ENCODE measurements around the gene GTF2F1. TPM values are rescaled to one million over a fixed set of nuclear protein-coding genes. Genes with fewer than 3 reads are reported as not detected.

Gene GTF2F1
- total RNA-seq, 4 donors from 2014 or later = 29.5 to 50.9 (median 45.1) TPM

- H3K4me3 ChIP-seq = no peak overlapping the region
- peak overlapping the region in 3 of 4 donors; percentile 46 to 84 (median 57) for H3K27ac ChIP-seq
- no peaks in the 10 kb centered on the region for H3K9me3 ChIP-seq
- WGBS, 2 donors = 27 to 35% methylated on average over 10 of the region's 10 CpGs
- no peak for DNase-seq (ENCODE audit: low spot score in 2 of 2)
- H3K27me3 ChIP-seq = no peaks in the 10 kb centered on the region
- TF ChIP-seq POLR2A (IDR thresholded peaks at IDR 0.05) (no peak), EP300 (IDR thresholded peaks at IDR 0.05) (no peak), CTCF (IDR thresholded peaks at IDR 0.05) (no peak)
- peaks cover 7 to 46% (median 37%) of the 10 kb centered on the region in 3 donors for H3K36me3 ChIP-seq
- H3K4me1 ChIP-seq = peaks cover 0 to 34% (median 11%) of the 10 kb centered on the region in 4 donors
Measured at GRCh38 chr19:6413291-6413690, 20.3 kb upstream of the GTF2F1 start.

- peaks cover 7 to 39% (median 30%) of the 10 kb centered on the region in 3 donors for H3K36me3 ChIP-seq
- no peak for DNase-seq (ENCODE audit: low spot score in 2 of 2)
- 39 to 40% methylated on average over 14 to 15 of the region's 15 CpGs for WGBS, 2 donors
- TF ChIP-seq CTCF (IDR thresholded peaks at IDR 0.05) (peak; percentile 32 to 51 (median 35)), EP300 (IDR thresholded peaks at IDR 0.05) (no peak)
- peak overlapping the region in 3 of 4 donors; percentile 46 to 84 (median 57) for H3K27ac ChIP-seq
- H3K4me3 ChIP-seq = no peak overlapping the region
- peaks cover 0 to 27% (median 11%) of the 10 kb centered on the region in 4 donors for H3K4me1 ChIP-seq
- no peaks in the 10 kb centered on the region for H3K9me3 ChIP-seq
- H3K27me3 ChIP-seq = no peaks in the 10 kb centered on the region
Measured at GRCh38 chr19:6412447-6413091, 19.6 kb upstream of the GTF2F1 start.

GRCh38 chr19:6412061-6412446, 19.1 kb upstream of the GTF2F1 start:
- Histone ChIP-seq H3K9me3 (no peaks in the 10 kb centered on the region), H3K27ac (peak overlapping the region in 1 of 4 donors; percentile 57), H3K36me3 (peaks cover 7 to 34% (median 25%) of the 10 kb centered on the region in 3 donors), H3K27me3 (no peaks in the 10 kb centered on the region), H3K4me1 (peaks cover 0 to 26% (median 11%) of the 10 kb centered on the region in 4 donors), H3K4me3 (no peak overlapping the region)
- TF ChIP-seq CTCF (IDR thresholded peaks at IDR 0.05) = no peak
- TF ChIP-seq POLR2A (IDR thresholded peaks at IDR 0.05) = no peak
- no peak for TF ChIP-seq EP300 (IDR thresholded peaks at IDR 0.05)
- WGBS, 2 donors = 65 to 71% methylated on average over 12 of the region's 12 CpGs
- DNase-seq (ENCODE audit: low spot score in 2 of 2) = no peak

- Histone ChIP-seq H3K4me3 (no peak overlapping the region), H3K4me1 (peaks cover 0 to 18% (median 11%) of the 10 kb centered on the region in 4 donors), H3K9me3 (no peaks in the 10 kb centered on the region), H3K36me3 (peaks cover 0 to 6% (median 0%) of the 10 kb centered on the region in 3 donors), H3K27ac (no peak overlapping the region), H3K27me3 (no peaks in the 10 kb centered on the region)
- TF ChIP-seq POLR2A (IDR thresholded peaks at IDR 0.05) = no peak
- TF ChIP-seq EP300 (IDR thresholded peaks at IDR 0.05) = no peak
- TF ChIP-seq CTCF (IDR thresholded peaks at IDR 0.05) = no peak
- no peak for DNase-seq (ENCODE audit: low spot score in 2 of 2)
- WGBS, 2 donors = 88 to 97% methylated on average over 6 of the region's 6 CpGs
Measured at GRCh38 chr19:6409346-6409745, 16.4 kb upstream of the GTF2F1 start.

GRCh38 chr19:6406401-6406800, 13.4 kb upstream of the GTF2F1 start:
- no peak overlapping the region for H3K4me3 ChIP-seq
- 84 to 85% methylated on average over 5 of the region's 5 CpGs for WGBS, 2 donors
- no peak for TF ChIP-seq EP300 (IDR thresholded peaks at IDR 0.05)
- TF ChIP-seq CTCF (IDR thresholded peaks at IDR 0.05) = no peak
- TF ChIP-seq POLR2A (IDR thresholded peaks at IDR 0.05) = no peak
- no peaks in the 10 kb centered on the region for H3K36me3 ChIP-seq
- no peak overlapping the region for H3K27ac ChIP-seq
- H3K27me3 ChIP-seq = no peaks in the 10 kb centered on the region
- peaks cover 0 to 12% (median 4%) of the 10 kb centered on the region in 4 donors for H3K4me1 ChIP-seq
- no peak for DNase-seq (ENCODE audit: low spot score in 2 of 2)
- no peaks in the 10 kb centered on the region for H3K9me3 ChIP-seq
